Measurements from ENCODE around the gene DPH7. TPM values are rescaled to one million over a fixed set of nuclear protein-coding genes. Genes with fewer than 3 reads are reported as not detected.
"Not testable (repeated sequence)": the region's sequence is repeated elsewhere in the genome, so short reads cannot be mapped to it uniquely, and the experiment has no call there.

The DPH7 gene
- total RNA-seq, 1 donor from 2014 or later: 39.5 TPM

GRCh38 chr9:137602661-137603060 lies 23.9 kb upstream of the DPH7 start:
- Mint-ChIP-seq H3K4me1 (ENCODE audit: unreplicated experiment) (peaks cover 20% of the 10 kb centered on the region), H3K36me3 (ENCODE audit: unreplicated experiment) (no peaks in the 10 kb centered on the region), H3K27me3 (ENCODE audit: unreplicated experiment) (no peaks in the 10 kb centered on the region), H3K4me3 (ENCODE audit: unreplicated experiment) (no peak overlapping the region), H3K9me3 (ENCODE audit: unreplicated experiment) (no peaks in the 10 kb centered on the region), H3K27ac (ENCODE audit: unreplicated experiment) (no peak overlapping the region)
- no peak for DNase-seq (ENCODE audit: extremely low spot score, unreplicated experiment)
- TF ChIP-seq CTCF (IDR thresholded peaks at IDR 0.05): no peak

GRCh38 chr9:137598943-137599342 lies 20.2 kb upstream of the DPH7 start:
- Mint-ChIP-seq H3K4me1 (ENCODE audit: unreplicated experiment) (peaks cover 7% of the 10 kb centered on the region), H3K36me3 (ENCODE audit: unreplicated experiment) (no peaks in the 10 kb centered on the region), H3K9me3 (ENCODE audit: unreplicated experiment) (no peaks in the 10 kb centered on the region), H3K27me3 (ENCODE audit: unreplicated experiment) (no peaks in the 10 kb centered on the region), H3K4me3 (ENCODE audit: unreplicated experiment) (no peak overlapping the region), H3K27ac (ENCODE audit: unreplicated experiment) (no peak overlapping the region)
- no peak for DNase-seq (ENCODE audit: extremely low spot score, unreplicated experiment)
- TF ChIP-seq CTCF (IDR thresholded peaks at IDR 0.05): no peak

GRCh38 chr9:137596577-137596976 lies 17.9 kb upstream of the DPH7 start:
- not testable (repeated sequence) for H3K36me3 Mint-ChIP-seq (ENCODE audit: unreplicated experiment); H3K4me3 Mint-ChIP-seq (ENCODE audit: unreplicated experiment); DNase-seq (ENCODE audit: extremely low spot score, unreplicated experiment)

GRCh38 chr9:137593176-137593575 lies 14.5 kb upstream of the DPH7 start:
- no peaks in the 10 kb centered on the region for H3K36me3 Mint-ChIP-seq (ENCODE audit: unreplicated experiment)
- no peak overlapping the region for H3K27ac Mint-ChIP-seq (ENCODE audit: unreplicated experiment)
- TF ChIP-seq CTCF (IDR thresholded peaks at IDR 0.05): no peak
- no peak for DNase-seq (ENCODE audit: extremely low spot score, unreplicated experiment)
- H3K27me3 Mint-ChIP-seq (ENCODE audit: unreplicated experiment): no peaks in the 10 kb centered on the region
- no peaks in the 10 kb centered on the region for H3K9me3 Mint-ChIP-seq (ENCODE audit: unreplicated experiment)
- H3K4me1 Mint-ChIP-seq (ENCODE audit: unreplicated experiment): peaks cover 10% of the 10 kb centered on the region
- peak overlapping the region; percentile 29 for H3K4me3 Mint-ChIP-seq (ENCODE audit: unreplicated experiment)

More at GRCh38 chr9:137596577-137596976, 17.9 kb upstream of the DPH7 start:
- H3K9me3 Mint-ChIP-seq (ENCODE audit: unreplicated experiment); H3K4me1 Mint-ChIP-seq (ENCODE audit: unreplicated experiment); H3K27me3 Mint-ChIP-seq (ENCODE audit: unreplicated experiment); H3K27ac Mint-ChIP-seq (ENCODE audit: unreplicated experiment): not testable (repeated sequence)

- Mint-ChIP-seq H3K27ac (ENCODE audit: unreplicated experiment) (no peak overlapping the region), H3K4me3 (ENCODE audit: unreplicated experiment) (peak overlapping the region; percentile 29), H3K4me1 (ENCODE audit: unreplicated experiment) (peaks cover 11% of the 10 kb centered on the region), H3K27me3 (ENCODE audit: unreplicated experiment) (no peaks in the 10 kb centered on the region), H3K36me3 (ENCODE audit: unreplicated experiment) (peaks cover 4% of the 10 kb centered on the region), H3K9me3 (ENCODE audit: unreplicated experiment) (no peaks in the 10 kb centered on the region)
- no peak for TF ChIP-seq CTCF (IDR thresholded peaks at IDR 0.05)
- no peak for DNase-seq (ENCODE audit: extremely low spot score, unreplicated experiment)
Observed at GRCh38 chr9:137592767-137593166, 14.0 kb upstream of the DPH7 start.

Data from osteocyte (in vitro differentiated cells).